AG04449 (cell line): ENCODE results near the gene CCNDBP1.
"Not testable (repeated sequence)": the region's sequence is repeated elsewhere in the genome, so short reads cannot be mapped to it uniquely, and the experiment has no call there.

Source experiments
- CTCF ChIA-PET: fragments of 350-600 bp; formaldehyde crosslinking; extraction: SDS; loops from one replicate; lab custom pipeline; 2021; ENCODE audit warnings: antibody characterized with exemption; lab: Yijun Ruan, JAX
- POLR2A ChIA-PET: fragments of 400-600, 350-600 bp; formaldehyde crosslinking; extraction: SDS; loops from one replicate; lab custom pipeline; 2020; ENCODE audit warnings: antibody characterized with exemption, inconsistent platforms; lab: Yijun Ruan, JAX
- DNase-seq: peaks from one replicate; pipeline ENCODE4 v3.0.0-alpha.2; 2010; ENCODE audit warnings: low read depth, low spot score
- H3K4me3 ChIP-seq: 2 replicates; pipeline ENCODE4 v1.5.1; 2011; ENCODE audit warnings: low read depth, mild to moderate bottlenecking, control low read depth, low read length
- CTCF ChIP-seq: IDR thresholded peaks from one replicate; pipeline ENCODE4 v1.5.1; 2011; ENCODE audit warnings: mild to moderate bottlenecking, moderate library complexity, low read length, control low read depth, inconsistent platforms; ENCODE audit not compliant: insufficient read depth; ENCODE audit errors: missing control alignments

CCNDBP1 gene

GRCh38 chr15:43151688-43152087, 33.5 kb upstream of the CCNDBP1 start:
- ChIA-PET CTCF (interaction anchor here (0.5 kb wide), 1 partner anchor 28 kb away, joined by 3 read pairs; no protein-coding TSS in a partner anchor), POLR2A (no interaction called here)
- TF ChIP-seq CTCF: no peak
- no peak overlapping the region for H3K4me3 ChIP-seq
- no peak for DNase-seq

GRCh38 chr15:43153269-43153668, 31.9 kb upstream of the CCNDBP1 start:
- no peak for DNase-seq
- ChIA-PET POLR2A (no interaction called here), CTCF (no interaction called here)
- TF ChIP-seq CTCF: no peak
- H3K4me3 ChIP-seq: no peak overlapping the region

GRCh38 chr15:43165801-43166325, 19.3 kb upstream of the CCNDBP1 start:
- CTCF ChIA-PET: interaction anchor here (0.6 kb wide), 1 partner anchor 35 kb away, joined by 3 read pairs; no protein-coding TSS in a partner anchor
- DNase-seq: no peak
- POLR2A ChIA-PET: no interaction called here
- TF ChIP-seq CTCF: no peak
- no peak overlapping the region for H3K4me3 ChIP-seq

- DNase-seq, CTCF ChIA-PET, H3K4me3 ChIP-seq, POLR2A ChIA-PET: not testable (repeated sequence)
These were observed 17.9 kb upstream of the CCNDBP1 start for GRCh38 chr15:43167261-43167660.

GRCh38 chr15:43168192-43169107, 16.8 kb upstream of the CCNDBP1 start:
- DNase-seq: no peak
- no peak for TF ChIP-seq CTCF
- no peak overlapping the region for H3K4me3 ChIP-seq
- CTCF ChIA-PET: interaction anchor here (1.4 kb wide), 1 partner anchor 36 kb away, joined by 5 read pairs; no protein-coding TSS in a partner anchor
- POLR2A ChIA-PET: interaction anchor here (0.6 kb wide), 1 partner anchor 14 kb away, joined by 3 read pairs; no protein-coding TSS in a partner anchor

GRCh38 chr15:43169888-43170287, 15.3 kb upstream of the CCNDBP1 start:
- CTCF ChIA-PET: no interaction called here
- DNase-seq: no peak
- no peak for TF ChIP-seq CTCF
- POLR2A ChIA-PET: no interaction called here
- H3K4me3 ChIP-seq: no peak overlapping the region

- CTCF ChIA-PET: interaction anchor here (1.2 to 2.2 kb wide), 2 partner anchors 29 to 49 kb away, joined by 3 to 8 read pairs; no protein-coding TSS in a partner anchor
- H3K4me3 ChIP-seq, POLR2A ChIA-PET: not testable (repeated sequence)
These were observed 9.4 kb upstream of the CCNDBP1 start for GRCh38 chr15:43175656-43176309.

GRCh38 chr15:43177147-43177546, 8.1 kb upstream of the CCNDBP1 start:
- CTCF ChIA-PET, H3K4me3 ChIP-seq, DNase-seq, POLR2A ChIA-PET: not testable (repeated sequence)

More at GRCh38 chr15:43175656-43176309, 9.4 kb upstream of the CCNDBP1 start:
- DNase-seq: not testable (repeated sequence)
